NCI-H2107 treated with DMSO at 0.1 percent for 48 hours (cell line): ENCODE measurements around the gene TTPAL.

Experiments used
- DNase-seq: peaks from one replicate; lab custom pipeline; 2025; ENCODE audit not compliant: unreplicated experiment; lab: John Stamatoyannopoulos, UW

The TTPAL gene, protein sequence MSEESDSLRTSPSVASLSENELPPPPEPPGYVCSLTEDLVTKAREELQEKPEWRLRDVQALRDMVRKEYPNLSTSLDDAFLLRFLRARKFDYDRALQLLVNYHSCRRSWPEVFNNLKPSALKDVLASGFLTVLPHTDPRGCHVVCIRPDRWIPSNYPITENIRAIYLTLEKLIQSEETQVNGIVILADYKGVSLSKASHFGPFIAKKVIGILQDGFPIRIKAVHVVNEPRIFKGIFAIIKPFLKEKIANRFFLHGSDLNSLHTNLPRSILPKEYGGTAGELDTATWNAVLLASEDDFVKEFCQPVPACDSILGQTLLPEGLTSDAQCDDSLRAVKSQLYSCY

DNA sequence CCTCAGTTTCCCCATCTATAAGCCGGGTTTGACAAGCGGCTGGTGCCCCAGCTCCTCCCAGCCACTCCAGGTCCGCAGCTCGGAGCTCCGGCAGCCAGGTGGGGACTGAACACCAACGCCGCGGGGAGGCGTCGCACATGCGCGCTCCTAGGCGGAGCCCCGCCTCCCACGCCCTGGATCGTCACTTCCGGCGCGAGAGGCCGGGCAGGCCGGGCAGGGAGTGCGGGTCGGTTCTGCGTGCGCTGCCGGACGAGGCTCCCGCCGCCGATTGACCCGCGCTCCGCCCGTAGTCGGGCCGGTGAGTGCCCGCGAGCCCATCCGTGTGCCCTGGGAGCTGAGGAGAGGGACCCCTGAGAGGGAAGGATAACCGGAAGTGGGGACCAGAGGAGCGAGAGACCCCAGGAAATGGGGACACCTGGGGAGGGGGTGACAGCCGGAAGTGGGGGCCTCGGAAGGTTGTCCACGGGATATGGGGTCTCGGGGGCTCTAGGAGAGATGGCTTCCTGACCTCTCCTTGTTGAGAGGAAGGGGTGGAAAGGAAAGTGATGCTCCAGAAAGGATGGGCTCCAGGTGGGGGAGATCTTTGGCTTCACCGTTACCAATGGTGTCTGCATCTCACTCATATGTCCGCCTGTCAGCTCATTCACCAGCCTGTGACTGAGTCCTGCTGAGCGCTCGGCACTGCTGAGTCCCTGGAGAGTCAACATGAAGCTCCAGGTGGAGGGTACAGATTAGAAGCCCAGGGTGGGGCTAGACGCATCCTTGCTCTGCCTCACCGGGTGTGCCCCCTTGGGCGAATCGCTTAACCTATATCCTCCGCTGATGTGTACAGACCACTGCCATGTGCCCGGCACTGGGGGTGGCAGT is at the start of gene TTPAL:
Gene TTPAL (plus strand): TSS at position 181 of the 867 bp plus-strand sequence. CDS start 4,126 bp downstream, outside the sequence.
- DNase-seq = peak; percentile 3

DNA sequence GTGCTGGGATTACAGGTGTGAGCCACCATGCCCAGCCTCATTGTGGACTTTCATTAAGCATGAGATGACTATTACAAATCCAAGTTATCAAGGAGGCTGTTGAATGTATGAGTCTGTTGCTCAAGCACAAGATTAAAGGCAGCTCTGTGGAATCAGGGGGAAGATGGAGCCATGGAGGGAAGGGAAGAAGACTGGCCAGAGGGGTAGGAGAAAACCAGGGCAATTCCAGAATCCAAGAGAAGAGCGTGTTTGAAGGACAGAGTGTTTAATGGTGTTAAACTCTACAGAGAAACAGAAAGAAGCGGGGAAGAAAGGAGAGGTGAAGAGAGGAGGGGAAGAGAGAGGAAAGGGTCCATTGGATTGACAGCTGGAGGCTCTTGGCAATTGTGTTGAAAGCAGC is 49.8 kb upstream of the TTPAL start:
- DNase-seq = no peak

DNA sequence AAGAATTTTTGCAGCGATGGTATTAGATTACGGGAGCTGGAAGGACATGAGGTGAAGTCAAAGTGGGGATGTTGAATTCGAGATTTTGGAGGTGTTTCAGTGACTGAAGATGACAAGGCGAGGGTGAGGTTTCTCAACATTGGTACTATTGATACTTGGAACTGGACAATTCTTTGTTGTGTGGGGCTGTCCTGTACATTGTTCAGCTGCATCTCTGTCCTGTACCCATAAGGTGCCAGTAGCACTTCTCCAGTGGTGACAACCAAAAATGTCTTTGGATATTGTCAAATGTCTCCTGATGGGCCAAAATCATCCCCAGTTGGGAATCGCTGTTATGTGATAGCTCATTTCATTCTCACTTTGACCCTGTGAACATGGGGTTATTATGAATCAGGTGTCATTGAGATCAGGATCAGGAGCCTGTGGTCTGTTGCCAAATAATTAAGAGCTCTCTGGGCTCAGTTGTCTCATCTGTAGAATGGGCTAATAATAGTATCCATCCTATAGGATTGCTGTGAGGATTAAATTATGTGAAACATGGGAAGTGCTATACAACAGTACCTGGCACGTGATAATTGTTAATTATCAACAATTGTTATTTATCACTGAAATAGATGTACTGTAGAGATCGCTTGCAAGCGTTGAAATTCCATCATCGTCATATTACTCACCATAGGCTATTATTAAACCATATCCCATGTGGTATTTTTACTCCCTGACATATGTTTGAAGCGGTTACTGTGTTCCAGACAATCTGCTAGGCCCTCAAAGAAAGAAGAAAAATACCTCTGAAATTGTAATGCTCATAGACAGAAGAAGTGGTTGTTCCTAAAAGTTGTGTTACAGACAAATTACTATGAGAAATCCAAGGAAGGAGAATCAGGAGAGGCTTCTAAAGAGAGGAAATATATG is 48.5 kb upstream of the TTPAL start:
- no peak for DNase-seq

- DNase-seq = no peak
These were observed 47.9 kb upstream of the TTPAL start for GRCh38 chr20:44427804-44428173.

GRCh38 chr20:44428174-44429016 is 47.3 kb upstream of the TTPAL start:
- DNase-seq = no peak

DNA sequence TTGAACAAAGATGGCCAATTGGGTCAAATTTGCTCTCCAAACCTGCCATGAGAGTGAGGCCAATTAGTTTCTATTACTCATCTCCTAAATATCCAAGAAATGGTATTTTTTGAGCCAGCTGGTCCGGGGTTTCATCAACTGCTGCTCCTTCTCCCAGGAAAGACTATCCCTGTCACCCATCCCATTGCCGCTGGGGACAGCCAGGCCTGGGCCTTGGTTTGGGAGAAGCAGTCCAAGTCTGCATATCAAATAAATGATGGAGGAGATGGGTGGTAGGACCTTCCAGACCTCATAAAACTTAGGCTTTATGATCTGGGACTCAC is 46.7 kb upstream of the TTPAL start:
- no peak for DNase-seq

- no peak for DNase-seq
These were observed 46.0 kb upstream of the TTPAL start for GRCh38 chr20:44429419-44430269.

DNA sequence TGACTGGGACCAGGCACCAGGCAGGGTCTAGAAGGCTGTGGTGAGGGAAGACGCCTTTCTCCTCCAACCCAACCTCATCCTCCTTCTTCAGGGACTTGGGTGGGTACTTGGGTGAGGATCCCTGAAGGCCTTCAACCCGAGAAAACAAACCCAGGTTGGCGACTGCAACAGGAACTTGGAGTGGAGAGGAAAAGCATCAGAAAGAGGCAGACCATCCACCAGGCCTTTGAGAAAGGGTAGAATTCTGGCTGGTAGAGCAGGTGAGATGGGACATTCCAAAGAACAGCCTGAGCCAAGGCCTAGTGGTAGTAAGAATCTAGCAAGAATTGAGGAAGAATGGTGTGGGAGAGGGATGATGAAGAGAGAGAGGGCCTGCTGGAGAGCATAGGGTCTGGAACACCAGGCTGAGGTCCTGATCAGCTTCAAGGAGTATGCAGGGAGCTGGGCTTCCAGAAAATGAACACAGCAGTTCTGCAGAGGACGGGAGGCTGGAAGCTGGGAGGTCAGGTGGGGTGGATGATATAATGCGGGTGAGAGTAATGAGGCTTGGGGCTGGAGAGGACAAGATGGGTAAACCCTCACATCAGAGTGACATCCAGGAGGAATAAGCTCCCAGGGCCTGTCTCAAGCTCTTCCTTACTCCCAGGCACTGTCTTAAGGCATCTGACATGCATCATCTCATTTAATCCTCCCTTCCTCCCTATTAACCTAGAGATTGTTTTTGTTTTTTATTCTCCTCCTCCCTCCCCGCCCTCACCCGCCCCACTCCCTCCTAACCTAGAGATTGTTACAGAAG is 45.2 kb upstream of the TTPAL start:
- no peak for DNase-seq

DNA sequence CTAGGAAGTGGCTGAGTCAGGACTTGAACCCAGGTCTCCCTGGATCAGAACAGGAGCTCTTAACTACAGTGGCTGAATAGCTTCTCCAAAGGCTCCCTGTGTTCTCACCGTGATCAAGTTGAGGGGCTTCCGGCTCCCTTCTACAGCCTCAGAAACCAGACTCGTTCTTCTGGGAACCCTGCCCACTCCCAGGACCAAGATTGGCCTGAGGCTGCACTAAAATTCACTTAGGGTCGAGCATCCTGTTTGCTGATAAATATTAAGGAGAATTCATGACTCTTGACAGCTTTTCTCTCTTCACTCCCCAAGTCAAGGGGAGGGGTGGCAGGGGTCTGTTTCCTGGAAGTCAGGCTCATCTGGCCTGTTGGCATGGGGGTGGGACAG is 44.6 kb upstream of the TTPAL start:
- no peak for DNase-seq

GRCh38 chr20:44431502-44432234 is 44.0 kb upstream of the TTPAL start:
- no peak for DNase-seq

- no peak for DNase-seq
These were observed 42.8 kb upstream of the TTPAL start for GRCh38 chr20:44432618-44433577.

DNA sequence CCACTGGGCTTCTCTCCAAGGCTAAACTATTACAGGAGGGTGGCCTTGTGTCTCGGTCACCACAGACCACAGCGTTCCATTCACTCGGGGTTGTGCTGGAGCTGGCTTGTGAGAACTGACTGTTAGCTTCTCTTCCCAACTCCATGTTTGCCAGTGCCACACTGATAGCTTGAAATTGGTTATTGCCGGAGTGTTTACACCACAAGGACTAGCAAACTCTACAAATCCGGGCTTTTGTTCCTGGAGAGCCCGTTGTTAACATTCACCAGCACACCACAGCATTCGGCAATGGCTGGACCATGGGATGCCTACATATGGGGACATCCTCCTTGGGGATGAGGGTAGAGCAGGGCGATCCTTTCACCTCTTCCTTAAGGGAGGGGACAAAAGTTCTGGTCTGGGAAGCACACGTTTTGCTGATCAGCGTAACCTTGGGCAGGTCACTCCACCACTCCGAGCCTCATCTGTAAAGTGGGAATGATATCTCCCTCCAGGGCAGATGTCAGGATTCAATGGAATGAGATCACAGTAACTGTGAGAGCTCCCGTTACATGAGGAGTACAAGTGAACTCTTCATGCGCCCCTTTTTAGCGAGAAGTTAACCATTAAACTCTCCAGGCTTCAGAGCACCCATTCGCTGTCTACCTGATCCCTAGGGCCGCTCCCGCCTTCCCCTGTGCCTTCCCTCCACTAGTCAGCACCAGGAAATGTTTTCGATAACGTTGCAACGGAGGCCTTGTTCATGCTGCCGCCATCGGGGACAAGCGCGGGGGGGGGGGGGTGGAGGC is 41.7 kb upstream of the TTPAL start:
- DNase-seq = no peak

- no peak for DNase-seq
These were observed 39.9 kb upstream of the TTPAL start for GRCh38 chr20:44435630-44436335.

GRCh38 chr20:44436393-44436792 is 39.3 kb upstream of the TTPAL start:
- DNase-seq = no peak

DNA sequence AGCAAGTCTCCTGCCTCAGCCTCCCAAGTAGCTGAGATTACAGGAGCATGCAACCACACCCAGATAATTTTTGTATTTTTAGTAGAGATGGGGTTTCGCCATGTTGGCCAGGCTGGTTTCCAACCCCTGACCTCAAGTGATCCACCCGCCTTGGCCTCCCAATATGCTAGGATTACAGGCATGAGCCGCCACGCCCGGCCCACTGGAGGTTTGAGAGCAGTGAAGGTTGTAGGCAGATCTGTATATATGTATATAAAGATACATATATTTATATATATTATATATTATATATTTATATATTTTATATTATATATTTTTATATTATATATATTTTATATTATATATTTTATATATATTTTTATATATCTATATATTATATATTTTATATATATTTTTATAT is 38.2 kb upstream of the TTPAL start:
- DNase-seq = no peak

- no peak for DNase-seq
These were observed 36.9 kb upstream of the TTPAL start for GRCh38 chr20:44438782-44439181.
